Smooth muscle cell (in vitro differentiated cells): ENCODE measurements around the gene ITGAE. TPM values are rescaled to one million over a fixed set of nuclear protein-coding genes. Genes with fewer than 3 reads are reported as not detected.

ENCODE experiments used
- DNase-seq: peaks from one replicate; lab custom pipeline; 2025; ENCODE audit not compliant: unreplicated experiment; lab: John Stamatoyannopoulos, UW
- H2AFZ ChIP-seq: fragments of 200-600 bp; sonication (generic); 2 replicates; pipeline ENCODE4 v1.6.0; 2016; ENCODE audit warnings: antibody characterized with exemption, low read depth, mild to moderate bottlenecking
- H3F3A ChIP-seq: fragments of 200-600 bp; sonication (generic); 2 replicates; pipeline ENCODE4 v1.6.0; 2017; ENCODE audit warnings: antibody characterized with exemption, low read depth
- H3K27ac ChIP-seq: fragments of 200-600 bp; sonication (generic); 2 replicates; pipeline ENCODE4 v1.5.1; 2016; ENCODE audit warnings: low read depth, mild to moderate bottlenecking
- H3K27me3 ChIP-seq: fragments of 200-600 bp; sonication (generic); 2 replicates; pipeline ENCODE4 v1.6.1; 2016; ENCODE audit warnings: low read depth, mild to moderate bottlenecking
- H3K36me3 ChIP-seq: fragments of 200-600 bp; sonication (generic); 2 replicates; pipeline ENCODE4 v1.5.1; 2016; ENCODE audit warnings: low read depth
- H3K4me1 ChIP-seq: fragments of 200-600 bp; sonication (generic); 2 replicates; pipeline ENCODE4 v1.5.1; 2016; ENCODE audit warnings: low read depth
- H3K4me2 ChIP-seq: fragments of 200-600 bp; sonication (generic); 2 replicates; pipeline ENCODE4 v1.6.0; 2016; ENCODE audit warnings: mild to moderate bottlenecking
- H3K4me3 ChIP-seq: fragments of 200-600 bp; sonication (generic); 2 replicates; pipeline ENCODE4 v1.5.1; 2016; ENCODE audit warnings: mild to moderate bottlenecking
- H3K79me2 ChIP-seq: fragments of 200-600 bp; sonication (generic); 2 replicates; pipeline ENCODE4 v1.6.0; 2016; ENCODE audit warnings: low read depth, mild to moderate bottlenecking
- H3K9ac ChIP-seq: fragments of 200-600 bp; sonication (generic); 2 replicates; pipeline ENCODE4 v1.6.0; 2016; ENCODE audit warnings: low read depth
- H3K9me3 ChIP-seq: fragments of 200-600 bp; sonication (generic); replicated peaks from 2 replicates; pipeline ENCODE4 v1.5.1; 2016; ENCODE audit warnings: low read depth
- H4K20me1 ChIP-seq: fragments of 200-600 bp; sonication (generic); 2 replicates; pipeline ENCODE4 v1.6.0; 2016; ENCODE audit warnings: low read depth
- CTCF ChIP-seq: fragments of 200-600 bp; sonication (generic); IDR thresholded peaks from 2 replicates; pipeline ENCODE4 v1.5.1; 2017; ENCODE audit warnings: borderline replicate concordance, mild to moderate bottlenecking, antibody characterized with exemption; ENCODE audit not compliant: insufficient read depth, poor library complexity, severe bottlenecking
- WGBS: methylation state at CpG from one replicate; pipeline ENCODE4 v1.1.7; 2016; ENCODE audit warnings: low lambda C conversion rate; 5-methylcytosine and 5-hydroxymethylcytosine counted together
- polyA plus RNA-seq: library from polyadenylated mRNA; unstranded; fragments of >200 nt; fragmentation: Nextera tagmentation; extraction: Ambion mirVana; gene quantifications from 2 replicates; pipeline ENCODE4 v1.2.1, GENCODE V29; 2016
- total RNA-seq: library from RNA; depleted of rRNA; stranded (reverse); fragments of >200 nt; gene quantifications from 2 replicates; pipeline ENCODE4 v1.2.3, GENCODE V29; 2014

Gene ITGAE
- total and polyA plus RNA-seq, 2 experiments from 2014 or later = 43.8 to 66.7 TPM

- no peaks in the 10 kb centered on the region for H4K20me1 ChIP-seq
- H3K9ac ChIP-seq = no peak overlapping the region
- no peak overlapping the region for H3K27ac ChIP-seq
- no peak overlapping the region for H3K4me3 ChIP-seq
- no peak for TF ChIP-seq CTCF
- H3K9me3 ChIP-seq = no peaks in the 10 kb centered on the region
- no peaks in the 10 kb centered on the region for H3K36me3 ChIP-seq
- no peaks in the 10 kb centered on the region for H3K4me1 ChIP-seq
- WGBS = 91% methylated on average over 18 of the region's 22 CpGs
- no peaks in the 10 kb centered on the region for H3K79me2 ChIP-seq
- H3K27me3 ChIP-seq = peaks cover 25% of the 10 kb centered on the region
- no peak overlapping the region for H2AFZ ChIP-seq
- H3K4me2 ChIP-seq = no peak overlapping the region
- DNase-seq = no peak
- no peaks in the 10 kb centered on the region for H3F3A ChIP-seq
Measured at GRCh38 chr17:3690094-3690715, 110.8 kb downstream of the ITGAE start.

GRCh38 chr17:3689262-3690093, 111.5 kb downstream of the ITGAE start:
- Histone ChIP-seq H3K4me3 (no peak overlapping the region), H3K27me3 (peaks cover 18% of the 10 kb centered on the region), H3K27ac (no peak overlapping the region), H3K4me2 (no peak overlapping the region), H3K36me3 (no peaks in the 10 kb centered on the region), H3K9me3 (no peaks in the 10 kb centered on the region), H3K4me1 (no peaks in the 10 kb centered on the region), H3F3A (no peaks in the 10 kb centered on the region), H3K79me2 (no peaks in the 10 kb centered on the region), H2AFZ (no peak overlapping the region), H3K9ac (no peak overlapping the region), H4K20me1 (no peaks in the 10 kb centered on the region)
- DNase-seq = no peak
- no peak for TF ChIP-seq CTCF
- WGBS = 95% methylated on average over 39 of the region's 44 CpGs

GRCh38 chr17:3688852-3689261, 112.1 kb downstream of the ITGAE start:
- no peak for TF ChIP-seq CTCF
- DNase-seq = no peak
- 90% methylated on average over 14 of the region's 14 CpGs for WGBS
- Histone ChIP-seq H3K9me3 (no peaks in the 10 kb centered on the region), H3F3A (no peaks in the 10 kb centered on the region), H4K20me1 (no peaks in the 10 kb centered on the region), H3K36me3 (no peaks in the 10 kb centered on the region), H2AFZ (no peak overlapping the region), H3K27ac (no peak overlapping the region), H3K4me2 (no peak overlapping the region), H3K79me2 (no peaks in the 10 kb centered on the region), H3K4me1 (no peaks in the 10 kb centered on the region), H3K27me3 (peaks cover 11% of the 10 kb centered on the region), H3K4me3 (no peak overlapping the region), H3K9ac (no peak overlapping the region)
